NCI-H1105 treated with DMSO at 0.1 percent for 48 hours (cell line): ENCODE data around the gene OR52M1.
"Not testable (repeated sequence)": the region's sequence is repeated elsewhere in the genome, so short reads cannot be mapped to it uniquely, and the experiment has no call there.

Experiments used
- DNase-seq: peaks from one replicate; lab custom pipeline; 2025; lab: John Stamatoyannopoulos, UW

OR52M1 gene

GRCh38 chr11:4544891-4545290 is at the start of gene OR52M1:
Gene OR52M1, plus strand, starts transcription at chr11:4545191. Its CDS starts 0 bp downstream, at chr11:4545191.
- DNase-seq: no peak

- no peak for DNase-seq
Observed at GRCh38 chr11:4495487-4495886, 49.5 kb upstream of the OR52M1 start.

- no peak for DNase-seq
Observed at GRCh38 chr11:4495986-4496385, 49.0 kb upstream of the OR52M1 start.

- peak; percentile 38 for DNase-seq
Observed at GRCh38 chr11:4496557-4497248, 48.3 kb upstream of the OR52M1 start.

- peak; percentile 93 for DNase-seq
Observed at GRCh38 chr11:4508886-4509285, 36.1 kb upstream of the OR52M1 start.

GRCh38 chr11:4511282-4512245 is 33.4 kb upstream of the OR52M1 start:
- no peak for DNase-seq

GRCh38 chr11:4514196-4514595 is 30.8 kb upstream of the OR52M1 start:
- no peak for DNase-seq

- DNase-seq: no peak
Observed at GRCh38 chr11:4522339-4522738, 22.7 kb upstream of the OR52M1 start.

- no peak for DNase-seq
Observed at GRCh38 chr11:4522752-4523151, 22.2 kb upstream of the OR52M1 start.

GRCh38 chr11:4523666-4524065 is 21.3 kb upstream of the OR52M1 start:
- no peak for DNase-seq

GRCh38 chr11:4527926-4528325 is 17.1 kb upstream of the OR52M1 start:
- DNase-seq: no peak

GRCh38 chr11:4531686-4532085 is 13.3 kb upstream of the OR52M1 start:
- not testable (repeated sequence) for DNase-seq

GRCh38 chr11:4539603-4540219 is 5.3 kb upstream of the OR52M1 start:
- DNase-seq: peak; percentile 36

GRCh38 chr11:4541071-4541470 is 3.9 kb upstream of the OR52M1 start:
- no peak for DNase-seq

GRCh38 chr11:4543561-4543960 is 1.4 kb upstream of the OR52M1 start:
- no peak for DNase-seq

- no peak for DNase-seq
Observed at GRCh38 chr11:4546878-4547277, 1.9 kb downstream of the OR52M1 start.

GRCh38 chr11:4547416-4547815 is 2.4 kb downstream of the OR52M1 start:
- DNase-seq: no peak

- no peak for DNase-seq
Observed at GRCh38 chr11:4551346-4551979, 6.5 kb downstream of the OR52M1 start.

- no peak for DNase-seq
Observed at GRCh38 chr11:4559527-4560440, 14.8 kb downstream of the OR52M1 start.

GRCh38 chr11:4560467-4560866 is 15.5 kb downstream of the OR52M1 start:
- no peak for DNase-seq

GRCh38 chr11:4565371-4565770 is 20.4 kb downstream of the OR52M1 start:
- DNase-seq: no peak
